Measurements from ENCODE around the gene DENND5B.

Gene DENND5B

DNA sequence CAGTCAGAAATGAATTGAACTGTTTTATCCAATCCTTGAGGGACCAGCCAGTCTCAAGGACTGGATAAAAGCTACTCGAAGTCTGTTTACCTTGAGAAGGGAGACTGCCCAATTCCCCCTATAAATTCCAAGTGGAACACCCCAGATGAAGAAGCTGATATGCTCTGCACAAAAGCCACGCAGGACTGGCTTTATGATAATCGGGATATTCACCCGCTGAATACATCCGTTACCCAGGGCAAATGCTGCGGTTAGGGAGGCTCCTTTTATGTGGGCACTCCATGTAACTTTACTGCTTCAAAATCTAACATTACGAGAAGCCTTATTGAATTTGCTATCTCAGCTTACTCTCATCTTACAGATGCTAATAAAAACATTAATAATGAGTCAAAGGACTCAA is 119.1 kb downstream of the DENND5B start:
- no peak for DNase-seq (ENCODE audit: low read depth)

DNA sequence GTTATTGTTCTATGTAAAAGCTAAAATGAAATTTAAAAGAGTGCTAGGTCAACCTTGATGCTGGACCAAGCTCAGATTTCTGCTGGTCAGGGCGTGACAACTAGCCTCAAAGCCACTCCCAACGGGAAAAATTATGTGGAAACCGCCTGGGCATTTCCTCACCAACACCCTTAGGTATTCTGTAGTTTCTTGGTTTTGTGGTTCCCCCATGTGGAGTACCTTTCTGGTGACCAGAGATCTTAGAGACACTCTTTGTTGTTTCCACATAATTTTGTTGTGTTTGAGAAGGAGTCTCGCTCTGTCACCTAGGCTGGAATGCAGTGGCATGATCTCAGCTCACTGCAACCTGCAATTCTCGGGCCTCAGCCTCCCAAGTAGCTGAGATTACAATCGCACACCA is 119.9 kb downstream of the DENND5B start:
- no peak for DNase-seq (ENCODE audit: low read depth)

DNA sequence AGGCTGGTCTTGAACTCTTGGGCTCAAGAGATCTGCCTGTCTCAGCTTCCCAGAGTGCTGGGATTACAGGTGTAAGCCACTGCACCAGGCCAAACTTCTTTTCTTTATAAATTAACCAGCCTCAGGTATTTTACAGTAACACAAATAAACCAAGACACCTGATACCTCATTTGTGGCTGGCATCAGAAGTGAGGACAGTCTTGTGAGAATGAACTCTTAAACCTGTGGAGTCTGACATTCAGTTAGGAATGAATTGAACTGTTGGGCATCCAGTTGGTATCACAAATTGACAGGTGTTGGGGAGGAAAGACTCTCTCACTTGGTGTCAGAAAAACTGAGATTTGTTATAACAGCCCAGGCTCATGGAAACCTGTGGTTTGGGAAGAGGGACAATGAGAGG is 120.5 kb downstream of the DENND5B start:
- no peak for DNase-seq (ENCODE audit: low read depth)

DNA sequence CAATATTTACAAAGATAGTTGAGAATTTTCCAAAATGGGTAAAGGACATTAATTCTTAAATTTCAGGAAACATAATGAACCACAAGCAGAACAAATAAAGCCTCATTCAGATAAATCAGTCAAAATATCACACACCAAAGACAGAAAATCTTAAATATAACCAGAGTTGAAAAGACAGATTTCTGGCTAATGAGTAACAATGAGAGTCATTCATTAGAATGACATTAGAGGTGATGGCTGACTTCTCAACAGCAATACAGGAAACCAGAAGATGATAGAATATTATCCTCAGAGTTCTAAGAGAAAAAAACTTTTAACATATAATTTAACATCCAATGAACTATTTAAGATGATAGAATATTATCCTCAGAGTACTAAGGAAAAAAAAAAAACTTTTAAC is 124.2 kb downstream of the DENND5B start:
- DNase-seq (ENCODE audit: low read depth): no peak

DNA sequence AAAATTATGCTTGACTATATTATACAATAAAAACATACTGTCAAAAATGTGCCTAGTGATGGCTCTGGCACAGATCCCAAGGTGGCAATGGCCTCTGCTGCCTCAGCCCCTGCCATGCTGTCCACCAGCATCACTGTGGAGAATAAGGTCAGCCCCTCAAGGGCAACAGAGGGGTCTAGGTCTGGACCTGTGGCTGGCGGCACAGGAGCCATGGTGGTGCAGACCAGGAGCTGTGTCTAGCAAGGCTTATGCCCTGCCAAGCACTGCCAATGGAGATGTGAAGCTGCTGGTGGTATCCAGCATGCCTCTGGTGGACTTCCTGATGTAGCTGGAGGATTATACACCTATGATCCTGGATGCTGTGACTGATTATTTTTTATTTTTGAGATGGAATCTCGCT is 125.9 kb downstream of the DENND5B start:
- DNase-seq (ENCODE audit: low read depth): no peak

DNA sequence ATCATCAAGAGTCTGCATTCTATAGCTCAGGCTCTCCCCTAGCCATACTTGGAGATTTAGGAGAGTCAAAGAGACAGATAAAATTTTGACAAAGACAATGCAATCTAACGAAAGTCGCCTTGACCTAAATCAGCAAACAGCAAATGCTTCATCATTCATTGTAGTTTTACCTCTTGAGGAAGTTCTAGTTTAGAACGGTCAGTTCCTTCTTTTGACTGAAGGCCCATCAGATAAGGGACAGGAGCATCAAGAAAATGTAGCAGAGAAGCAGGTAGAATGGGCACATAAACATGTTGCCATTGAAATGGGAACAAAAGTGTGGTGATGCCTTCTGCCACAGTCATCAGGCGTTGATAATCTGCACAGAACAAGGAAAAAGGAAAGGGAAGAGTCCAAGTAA is 130.9 kb downstream of the DENND5B start:
- DNase-seq (ENCODE audit: low read depth): no peak

DNA sequence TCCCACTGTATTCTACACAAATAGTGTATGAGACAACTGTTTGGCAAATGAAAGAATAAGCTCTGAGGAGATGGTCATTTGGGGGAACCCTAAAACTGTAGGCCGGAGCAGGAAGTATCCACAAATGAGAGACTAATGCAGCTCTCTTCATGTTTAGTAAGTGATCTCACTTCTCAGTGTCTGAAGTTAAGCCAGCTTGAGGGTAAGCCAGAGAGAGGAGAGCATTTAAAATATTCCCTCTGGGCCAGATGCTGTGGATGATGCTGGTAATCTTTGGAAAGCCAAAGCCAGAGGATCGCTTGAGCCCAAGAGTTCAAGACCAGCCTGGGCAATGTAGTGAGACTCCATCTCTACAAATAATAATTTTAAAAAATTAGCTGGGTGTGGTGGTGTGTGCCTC is 134.4 kb downstream of the DENND5B start:
- DNase-seq (ENCODE audit: low read depth): no peak

DNA sequence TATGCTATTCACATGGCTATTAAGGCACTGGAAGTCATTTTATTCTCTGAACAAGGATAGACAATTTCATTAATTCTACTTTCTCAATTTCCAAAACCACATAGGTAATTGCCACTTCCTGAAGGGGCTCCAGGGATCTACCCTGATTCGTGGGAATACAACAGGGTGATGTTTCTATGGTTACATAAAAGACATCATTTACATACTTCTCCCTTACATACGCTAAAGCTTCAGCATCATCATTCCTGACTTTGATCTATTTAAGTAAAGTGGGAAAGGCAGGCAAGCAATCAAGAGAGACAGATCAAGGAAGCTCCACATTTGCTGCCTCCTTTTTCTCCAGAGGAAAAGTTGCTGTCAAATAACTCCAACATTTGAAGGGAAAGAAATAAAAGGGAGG is 146.2 kb downstream of the DENND5B start:
- DNase-seq (ENCODE audit: low read depth): no peak

DNA sequence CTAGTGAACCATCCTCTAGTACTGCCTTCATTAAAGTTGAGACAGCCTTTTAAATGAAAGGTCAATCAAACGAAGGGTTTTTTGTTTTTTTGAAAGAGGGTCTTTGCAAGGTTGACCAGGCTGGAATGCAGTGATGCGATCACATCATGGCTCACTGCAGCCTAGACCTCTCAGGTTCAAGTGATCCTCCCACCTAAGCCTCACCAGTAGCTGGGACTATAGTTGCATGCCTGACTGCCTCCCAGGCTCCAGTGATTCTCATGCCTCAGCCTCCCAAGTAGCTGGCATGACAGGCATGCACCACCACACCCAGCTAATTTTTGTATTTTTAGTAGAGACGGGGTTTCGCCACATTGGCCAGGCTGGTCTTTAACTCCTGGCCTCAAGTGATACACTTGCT is 150.3 kb downstream of the DENND5B start:
- no peak for DNase-seq (ENCODE audit: low read depth)

DNA sequence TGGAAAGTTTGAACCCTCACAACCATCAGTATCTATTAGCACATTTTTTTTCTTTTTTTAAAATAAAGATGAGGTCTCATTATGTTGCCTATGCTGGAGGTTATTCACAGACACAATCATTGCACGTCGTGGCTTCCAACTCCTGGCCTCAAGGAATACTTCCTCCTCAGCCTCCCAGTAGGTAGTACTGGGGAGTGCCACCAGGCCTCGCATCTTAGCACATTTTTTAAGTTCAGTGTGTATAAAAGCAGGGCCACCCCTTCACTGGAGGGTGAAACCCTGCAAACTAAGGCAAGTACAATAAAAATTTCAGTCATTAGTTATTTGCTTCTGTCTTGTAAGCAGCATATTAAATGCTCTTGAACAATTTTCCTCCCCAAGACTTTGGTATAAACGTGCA is 150.8 kb downstream of the DENND5B start:
- DNase-seq (ENCODE audit: low read depth): no peak

DNA sequence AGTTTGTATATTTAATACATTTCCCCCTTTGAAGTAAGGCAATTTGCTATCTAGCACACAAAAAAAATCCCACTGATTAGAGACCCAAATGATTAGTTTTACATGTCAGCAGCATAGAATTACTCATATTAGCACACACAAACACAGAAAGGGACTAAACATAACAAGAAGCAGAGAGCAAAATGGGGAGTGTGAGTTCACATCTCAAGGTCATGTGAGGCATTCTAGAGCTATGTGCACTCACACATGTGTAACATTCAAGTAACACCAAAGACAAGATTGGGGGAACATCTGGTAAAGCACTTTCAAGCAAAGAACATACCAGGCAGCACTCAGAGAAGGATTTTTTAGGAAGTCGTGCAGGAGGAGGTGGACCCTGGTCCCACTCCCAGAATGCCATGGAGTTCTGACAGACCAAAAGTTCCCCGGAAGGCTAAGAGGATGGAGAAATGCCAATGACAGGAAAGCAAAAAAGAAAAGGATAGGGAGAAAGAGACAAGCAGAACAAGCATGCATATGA is 159.2 kb downstream of the DENND5B start:
- DNase-seq (ENCODE audit: low read depth): no peak

DNA sequence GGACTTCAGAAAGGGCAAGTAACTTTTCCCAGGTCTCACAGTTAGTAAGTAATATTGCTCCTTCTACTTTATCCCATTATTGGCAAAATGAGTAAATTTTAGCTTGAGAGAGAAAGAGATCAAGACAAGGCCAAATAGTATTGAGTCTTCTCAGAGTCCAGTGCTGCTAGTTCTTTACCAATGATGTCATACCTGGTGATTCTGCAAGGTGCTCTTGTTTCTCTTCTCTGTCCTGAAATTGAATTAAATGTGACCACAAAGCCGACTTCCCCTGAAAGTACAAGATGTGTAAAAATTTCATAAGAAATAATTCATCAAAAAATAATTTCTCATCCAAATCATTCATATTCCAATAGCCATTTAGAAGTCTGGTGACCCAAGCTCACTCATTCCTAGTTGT is 167.5 kb downstream of the DENND5B start:
- DNase-seq (ENCODE audit: low read depth): no peak

DNA sequence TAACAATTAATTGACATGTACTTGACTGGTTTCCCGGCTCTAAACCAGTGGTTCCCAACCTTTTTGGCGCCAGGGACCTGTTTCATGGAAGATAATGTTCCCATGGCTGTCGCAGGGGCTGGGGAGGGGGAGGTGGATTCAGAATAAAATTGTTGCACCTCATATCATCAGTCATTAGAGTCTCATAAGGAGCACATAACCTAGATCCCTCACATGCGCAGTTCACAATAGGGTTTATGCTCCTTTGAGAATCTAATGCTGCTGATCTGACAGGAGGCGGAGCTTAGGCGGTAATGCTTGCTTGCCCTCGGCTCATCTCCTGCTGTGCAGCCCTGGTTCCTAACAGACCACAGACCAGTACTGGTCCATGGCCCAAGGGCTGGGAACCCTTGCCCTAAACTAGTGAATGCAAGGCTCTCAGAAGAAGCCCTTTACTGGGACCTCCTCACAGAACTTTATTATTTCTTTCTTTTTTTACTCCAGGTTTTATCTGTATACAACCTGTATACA is 178.6 kb downstream of the DENND5B start:
- no peak for DNase-seq (ENCODE audit: low read depth)

DNA sequence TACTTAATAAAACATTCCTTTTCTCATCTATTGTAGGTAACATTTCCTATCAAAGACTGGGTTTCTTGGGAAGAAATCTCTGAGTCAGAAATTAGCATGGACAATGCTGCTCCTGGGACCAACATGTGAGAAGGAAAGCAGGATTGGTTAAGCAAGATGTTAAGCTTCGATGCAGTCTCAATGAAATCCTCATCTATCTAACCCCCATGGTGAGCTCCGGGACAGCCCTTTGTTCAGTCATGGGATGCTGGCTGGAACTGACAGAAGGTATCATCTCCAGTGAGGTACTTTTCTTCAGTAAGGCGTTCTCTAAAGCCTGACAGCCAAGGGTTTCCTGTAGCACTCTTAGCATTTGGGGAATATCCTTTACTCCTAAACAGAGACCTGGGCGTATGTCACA is 182.2 kb downstream of the DENND5B start:
- DNase-seq (ENCODE audit: low read depth): no peak

DNA sequence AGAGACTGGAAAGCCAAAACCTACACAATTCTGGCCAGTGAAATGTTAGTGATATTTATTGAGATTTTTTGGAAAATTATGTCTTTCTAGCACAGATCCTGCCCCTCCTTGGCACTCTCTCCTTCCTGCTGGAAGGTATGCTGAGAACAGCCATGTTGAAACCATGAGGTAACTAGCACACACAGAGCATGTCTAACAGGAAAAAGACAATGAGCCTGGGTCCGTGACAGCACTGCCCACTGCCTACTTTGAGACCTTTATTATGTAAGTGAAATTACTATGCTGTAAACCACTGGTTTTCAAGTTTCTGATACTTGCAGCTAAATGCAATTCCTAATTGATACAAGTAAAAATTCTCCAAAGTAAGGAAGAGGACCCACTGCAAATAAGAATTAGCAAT is 183.4 kb downstream of the DENND5B start:
- DNase-seq (ENCODE audit: low read depth): no peak

DNA sequence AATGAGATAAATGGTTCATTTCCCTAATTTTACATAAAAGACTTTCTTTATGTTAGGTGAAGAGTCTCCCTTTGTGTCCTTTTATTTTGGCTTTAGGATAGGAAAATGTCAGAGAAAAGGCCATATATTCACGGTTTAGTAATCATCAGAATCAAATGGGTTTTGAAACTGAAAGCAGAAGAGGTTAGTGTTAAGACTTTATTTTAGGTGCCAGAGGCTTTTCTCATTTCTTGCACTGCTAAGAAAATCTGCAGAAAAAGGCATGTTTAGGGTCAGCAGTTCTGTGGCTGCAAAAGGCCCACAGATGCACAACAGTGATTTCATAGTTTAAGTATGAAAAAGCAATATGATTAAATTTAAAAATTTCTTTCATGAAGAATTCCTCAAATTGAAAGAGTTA is 184.6 kb downstream of the DENND5B start:
- DNase-seq (ENCODE audit: low read depth): no peak

DNA sequence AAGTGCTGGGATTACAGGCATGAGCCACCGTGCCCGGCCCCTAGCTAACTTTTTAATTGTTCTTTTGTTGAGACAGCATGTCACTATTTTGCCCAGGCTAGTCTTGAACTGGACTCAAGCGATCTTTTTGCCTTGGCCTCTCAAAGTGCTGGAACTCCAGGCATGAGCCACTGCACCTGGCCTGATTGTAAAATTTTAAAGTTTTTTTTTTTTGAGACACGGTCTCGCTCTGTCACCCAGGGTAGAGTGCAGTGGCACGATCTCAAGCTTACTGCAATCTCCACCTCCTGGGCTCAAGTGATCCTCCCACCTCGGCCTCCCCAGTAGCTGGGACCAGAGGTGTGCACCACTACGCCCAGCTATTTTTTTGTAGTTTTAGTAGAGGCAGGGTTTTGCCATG is 185.9 kb downstream of the DENND5B start:
- DNase-seq (ENCODE audit: low read depth): no peak

DNA sequence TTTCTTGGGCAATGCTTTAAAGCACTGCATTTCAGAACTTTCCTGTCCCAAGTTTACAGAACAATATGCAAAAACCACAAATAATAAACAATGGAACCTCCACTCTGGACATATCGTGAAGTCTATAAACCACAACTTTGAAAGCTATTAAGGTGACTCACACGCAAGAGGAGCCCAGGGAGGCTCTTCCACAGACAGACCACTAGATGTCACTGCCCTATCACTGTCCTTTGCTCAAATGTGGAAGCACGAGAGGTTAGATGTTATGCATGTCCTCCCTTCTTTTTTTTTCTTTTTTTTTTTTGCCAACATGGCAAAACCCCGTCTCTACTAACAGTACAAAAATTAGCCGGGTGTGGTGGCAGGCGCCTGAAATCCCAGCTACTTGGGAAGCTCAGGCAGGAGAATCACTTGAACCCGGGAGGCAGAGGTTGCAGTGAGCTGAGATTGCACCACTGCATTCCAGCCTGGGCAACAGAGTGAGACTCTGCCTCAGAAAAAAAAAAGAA is 187.8 kb downstream of the DENND5B start:
- DNase-seq (ENCODE audit: low read depth): peak; percentile 31

DNA sequence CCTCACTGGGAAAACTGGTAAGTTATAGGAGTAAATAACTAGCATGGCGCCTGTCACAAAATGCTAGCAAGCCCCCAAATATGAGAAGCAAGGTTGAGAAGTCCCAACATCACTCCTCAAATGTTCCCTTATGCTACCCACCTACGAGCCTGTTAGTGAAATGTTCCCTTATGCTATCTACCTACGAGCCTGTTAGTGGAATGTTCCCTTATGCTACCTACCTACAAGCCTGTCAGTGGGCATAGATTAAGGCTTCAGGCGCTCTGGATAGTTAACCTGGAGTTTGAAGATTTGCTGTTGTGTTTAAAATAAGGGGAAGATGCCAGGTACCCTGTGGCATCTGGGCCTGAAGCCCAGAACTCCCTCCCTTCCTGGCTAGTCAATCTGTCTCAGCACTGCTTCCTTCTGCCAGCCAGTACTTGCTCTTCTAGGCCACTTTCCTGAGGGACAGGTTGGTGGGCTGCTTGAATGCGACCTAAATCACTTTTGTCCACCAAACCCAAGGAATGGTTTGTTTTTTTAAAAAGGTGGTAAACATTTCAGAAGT is 197.9 kb downstream of the DENND5B start:
- no peak for DNase-seq (ENCODE audit: low read depth)

DNA sequence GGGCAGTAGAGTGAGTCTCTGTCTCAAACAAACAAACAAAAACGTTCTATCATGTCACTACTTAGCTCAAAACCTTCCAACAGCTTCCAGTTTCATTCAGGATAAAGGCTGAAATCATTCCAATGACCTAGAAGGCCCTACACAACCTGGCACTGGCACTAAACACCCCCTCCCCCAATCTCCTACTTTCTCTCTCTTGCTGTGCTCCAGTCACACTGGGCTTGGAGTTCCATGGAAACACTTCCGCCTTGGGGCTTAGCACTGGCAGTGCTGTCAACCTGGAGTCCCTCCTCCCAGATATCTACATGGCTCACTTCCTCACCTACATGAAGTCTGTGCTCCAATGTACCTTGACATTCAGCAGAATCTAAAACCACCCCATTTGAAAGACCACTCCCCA is 199.9 kb downstream of the DENND5B start:
- DNase-seq (ENCODE audit: low read depth): no peak

DNA sequence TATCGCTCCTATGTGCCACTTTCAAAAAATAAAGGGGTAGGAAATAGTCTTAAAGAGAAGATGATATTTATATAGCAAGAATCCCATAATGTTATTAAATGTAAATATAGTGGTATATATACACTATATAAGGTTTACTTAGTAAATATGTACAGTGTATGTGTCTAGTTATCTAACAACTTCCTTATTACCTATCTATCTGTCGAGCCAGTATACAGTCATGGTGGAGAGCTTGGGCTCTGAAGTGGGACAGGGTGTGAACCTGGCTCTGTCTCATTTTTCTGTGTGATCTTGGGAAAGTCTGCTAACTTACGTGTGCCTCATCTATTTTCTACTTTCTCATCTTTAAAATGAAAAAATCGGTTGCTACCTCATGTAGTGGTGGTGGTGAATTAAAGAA is 202.2 kb downstream of the DENND5B start:
- no peak for DNase-seq (ENCODE audit: low read depth)

DNA sequence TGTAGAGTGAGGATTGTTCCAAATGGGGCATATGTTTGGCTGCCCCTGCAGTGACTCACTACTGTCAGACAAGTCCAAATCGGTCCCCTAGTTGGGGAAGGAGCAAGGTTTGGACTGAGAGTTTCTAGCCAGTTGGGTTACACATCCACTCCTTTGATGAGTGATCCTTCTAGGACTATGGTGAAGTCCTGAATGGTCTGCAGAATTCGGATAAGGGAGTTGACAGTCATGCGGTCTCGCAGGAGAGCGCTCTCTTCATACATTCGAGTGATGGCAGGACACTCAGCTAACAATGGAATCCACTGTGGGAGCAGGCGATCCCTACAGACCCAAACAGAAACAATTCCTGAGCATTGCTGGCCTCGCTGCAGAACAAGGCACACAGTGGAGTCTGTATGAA is 203.5 kb downstream of the DENND5B start:
- no peak for DNase-seq (ENCODE audit: low read depth)

DNA sequence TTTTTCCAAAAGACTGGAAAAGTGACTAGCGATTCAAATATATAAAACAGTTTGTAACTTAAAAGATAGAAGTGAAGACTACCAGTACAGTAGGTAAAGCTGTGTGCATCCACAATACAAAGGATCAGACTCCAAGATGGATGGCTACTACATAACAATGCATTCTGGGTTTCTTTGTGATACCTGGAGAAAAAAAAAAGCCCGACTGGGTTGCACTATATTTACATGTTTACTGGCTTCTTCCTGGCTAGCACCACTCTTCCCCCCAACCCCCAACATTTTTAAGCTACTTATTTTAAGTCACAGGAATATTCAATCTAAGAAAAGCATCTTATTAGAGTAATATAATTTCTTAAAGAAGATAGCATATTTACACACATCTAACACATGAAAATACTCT is 203.9 kb downstream of the DENND5B start:
- no peak for DNase-seq (ENCODE audit: low read depth)

DNA sequence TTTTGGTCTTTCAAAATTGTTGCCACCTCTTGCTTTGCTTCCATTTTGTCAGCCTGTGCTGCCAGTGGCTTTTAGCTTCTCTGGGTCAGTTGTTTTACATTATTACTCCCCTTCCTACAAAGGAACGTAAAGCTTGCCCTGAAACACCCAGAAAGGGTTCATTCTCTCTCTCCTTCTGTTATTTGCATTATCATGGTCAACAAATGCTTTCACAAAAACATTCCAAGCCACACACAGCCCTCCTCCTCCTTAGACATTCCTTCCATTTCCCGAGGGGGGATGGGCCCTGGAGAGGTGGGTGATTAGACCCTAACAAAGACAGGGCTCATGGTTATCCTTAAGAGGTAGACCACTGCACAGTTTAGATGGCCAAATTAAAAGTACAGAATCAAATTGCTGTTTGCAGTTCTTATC is 204.6 kb downstream of the DENND5B start:
- DNase-seq (ENCODE audit: low read depth): no peak
